GM06990 (cell line): ENCODE measurements around the gene ARHGAP35.
A peak's percentile ranks its signal among the peaks of the same experiment; 100 is the strongest.

Experiments used
- DNase-seq: peaks from one replicate; pipeline ENCODE4 v3.0.0-alpha.2; 2011; ENCODE audit not compliant: insufficient read length; ENCODE audit errors: extremely low read depth
- H3K27me3 ChIP-seq: replicated peaks from 2 replicates; pipeline ENCODE4 v1.6.0; 2011; ENCODE audit warnings: low read length; ENCODE audit not compliant: control insufficient read depth, insufficient read depth
- H3K36me3 ChIP-seq: 2 replicates; pipeline ENCODE4 v1.5.1; 2011; ENCODE audit warnings: low read length; ENCODE audit not compliant: control insufficient read depth, insufficient read depth
- H3K4me3 ChIP-seq: replicated peaks from 2 replicates; pipeline ENCODE4 v1.5.1; 2011; ENCODE audit warnings: low read depth, mild to moderate bottlenecking, control low read depth, low read length
- CTCF ChIP-seq: IDR thresholded peaks from 2 replicates; pipeline ENCODE4 v1.5.1; 2011; ENCODE audit warnings: low read length, control low read depth, mild to moderate bottlenecking, inconsistent platforms; ENCODE audit not compliant: insufficient read depth, poor library complexity, severe bottlenecking

ARHGAP35 gene

GRCh38 chr19:46840498-46840942 is 20.3 kb upstream of the ARHGAP35 start:
- peaks cover 16% of the 10 kb centered on the region for H3K36me3 ChIP-seq
- peak; percentile 50 for DNase-seq
- peak; percentile 88 for TF ChIP-seq CTCF
- H3K4me3 ChIP-seq = no peak overlapping the region
- no peaks in the 10 kb centered on the region for H3K27me3 ChIP-seq

GRCh38 chr19:46841458-46842083 is 19.2 kb upstream of the ARHGAP35 start:
- no peak for TF ChIP-seq CTCF
- Histone ChIP-seq H3K36me3 (peaks cover 16% of the 10 kb centered on the region), H3K4me3 (no peak overlapping the region), H3K27me3 (no peaks in the 10 kb centered on the region)
- no peak for DNase-seq

GRCh38 chr19:46842791-46843190 is 18.0 kb upstream of the ARHGAP35 start:
- DNase-seq = no peak
- no peak for TF ChIP-seq CTCF
- Histone ChIP-seq H3K36me3 (peaks cover 16% of the 10 kb centered on the region), H3K27me3 (no peaks in the 10 kb centered on the region), H3K4me3 (no peak overlapping the region)

GRCh38 chr19:46844067-46844489 is 16.7 kb upstream of the ARHGAP35 start:
- DNase-seq = no peak
- H3K36me3 ChIP-seq = peaks cover 13% of the 10 kb centered on the region
- no peak overlapping the region for H3K4me3 ChIP-seq
- TF ChIP-seq CTCF = no peak
- H3K27me3 ChIP-seq = no peaks in the 10 kb centered on the region

- no peak for TF ChIP-seq CTCF
- Histone ChIP-seq H3K4me3 (no peak overlapping the region), H3K36me3 (peaks cover 6% of the 10 kb centered on the region), H3K27me3 (no peaks in the 10 kb centered on the region)
- no peak for DNase-seq
Measured at GRCh38 chr19:46845959-46846459, 14.8 kb upstream of the ARHGAP35 start.
